ELF-1 (cell line): ENCODE data around the gene S100A12.

Source experiments
- DNase-seq: peaks from one replicate; pipeline ENCODE4 v3.0.0-alpha.2; 2016; ENCODE audit warnings: low read depth, low spot score

The S100A12 gene

DNA sequence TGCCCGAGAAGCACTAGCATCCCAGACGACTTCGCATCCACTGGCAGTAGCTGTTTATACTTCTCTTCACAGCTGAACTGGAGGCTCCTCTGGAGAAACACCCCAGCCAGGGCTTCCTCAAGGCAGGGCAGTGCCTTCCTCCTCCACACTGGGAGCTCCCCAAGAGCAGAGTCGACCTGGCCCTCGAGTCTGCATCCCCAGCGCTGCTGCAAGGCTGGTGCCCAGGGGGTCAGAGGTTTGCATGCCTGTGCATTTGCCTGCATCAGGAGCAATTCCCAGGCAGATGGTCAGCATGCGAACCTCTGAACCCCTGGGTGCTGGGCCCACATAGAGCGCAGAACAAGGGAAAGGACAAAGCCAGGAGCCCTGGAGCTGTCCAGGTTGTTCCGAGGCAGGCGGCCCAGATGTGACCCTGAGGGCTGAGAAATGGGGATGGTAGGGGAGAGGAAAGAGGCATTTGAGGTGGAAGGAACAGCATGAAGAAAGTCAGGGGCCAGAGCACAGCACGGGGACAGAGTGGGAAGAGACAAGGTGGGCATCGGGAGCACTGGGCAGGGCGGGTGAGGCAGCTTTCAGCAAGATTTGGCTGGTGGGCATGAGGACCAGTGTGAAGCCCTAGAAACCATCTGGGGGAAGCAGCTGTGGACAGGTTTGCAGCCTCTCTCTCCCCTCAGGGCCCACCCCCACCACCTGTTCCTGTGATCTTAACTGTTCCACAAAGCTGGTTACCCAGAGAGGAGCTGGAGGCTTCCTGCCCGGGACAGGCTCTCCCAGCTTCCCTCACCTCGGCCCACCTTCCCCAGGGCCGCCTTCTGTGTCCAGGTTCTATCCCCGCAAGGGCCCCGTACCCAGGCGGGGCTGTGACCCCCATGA is 21.9 kb upstream of the S100A12 start:
- no peak for DNase-seq

DNA sequence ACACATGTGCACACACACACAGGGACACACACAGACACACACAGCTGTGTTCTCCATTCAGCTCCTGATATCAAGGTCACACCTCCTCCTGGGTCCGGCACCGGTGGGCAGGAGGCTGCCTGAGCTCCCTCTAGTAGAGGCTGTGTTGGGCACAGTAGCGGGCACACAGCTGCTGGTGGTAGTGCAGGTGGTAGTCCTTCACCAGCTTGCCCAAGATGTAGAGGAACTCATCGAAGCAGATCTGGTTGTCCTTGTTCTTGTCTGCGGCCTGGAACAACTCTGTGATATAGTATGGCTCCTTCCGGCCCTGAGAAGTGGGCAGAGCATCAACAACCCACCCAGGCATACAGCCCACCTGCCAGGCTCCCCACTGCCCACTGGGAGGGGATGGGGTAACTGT is 21.0 kb upstream of the S100A12 start:
- DNase-seq, result no peak

- no peak for DNase-seq
Observed at GRCh38 chr1:153395776-153396175, 20.4 kb upstream of the S100A12 start.

DNA sequence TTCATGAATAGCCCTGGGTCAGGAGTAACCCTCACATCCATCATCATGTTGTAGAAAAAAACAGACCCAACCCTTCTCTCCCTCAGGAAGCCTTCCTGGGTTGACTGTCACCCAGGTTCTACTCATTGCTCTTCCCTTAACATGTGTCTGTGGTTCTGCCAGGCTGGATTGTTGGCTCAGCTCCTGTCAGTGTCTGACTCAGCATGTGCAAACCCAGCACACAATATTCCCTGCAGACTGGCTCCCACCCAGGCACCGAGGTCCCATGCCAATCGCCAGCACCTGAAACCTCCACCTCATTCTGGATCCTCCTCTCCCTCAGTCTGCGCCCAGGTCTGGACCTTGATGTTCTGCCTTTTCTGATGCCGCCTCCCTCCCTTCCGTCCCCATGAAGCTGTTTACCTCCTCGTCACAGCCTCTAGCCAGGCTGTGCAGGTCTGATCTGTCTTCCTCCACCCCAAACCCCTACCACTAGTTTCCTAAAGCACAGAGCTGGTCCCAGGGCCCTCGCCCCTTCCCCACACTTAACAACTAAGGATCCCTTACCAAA is 19.8 kb upstream of the S100A12 start:
- DNase-seq, result no peak

DNA sequence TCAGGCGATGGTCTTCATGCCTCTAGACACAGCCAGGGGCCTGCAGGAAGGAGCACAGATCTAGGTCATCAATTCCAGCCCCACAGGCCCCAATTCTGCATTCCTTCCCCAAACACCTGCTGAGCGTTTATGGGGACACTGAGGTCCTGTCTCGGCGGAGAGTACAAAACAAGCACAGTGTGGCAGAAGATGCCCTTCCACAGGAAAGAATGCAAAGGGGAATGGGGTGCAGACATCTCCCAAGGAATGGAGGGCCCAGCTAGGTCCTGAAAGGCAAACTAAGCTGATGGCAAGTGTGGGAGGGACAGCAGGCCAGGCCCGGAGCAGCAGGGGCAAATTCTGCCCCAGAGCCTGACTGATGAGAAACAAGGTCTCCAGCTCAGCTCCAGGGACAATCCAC is 19.0 kb upstream of the S100A12 start:
- no peak for DNase-seq

DNA sequence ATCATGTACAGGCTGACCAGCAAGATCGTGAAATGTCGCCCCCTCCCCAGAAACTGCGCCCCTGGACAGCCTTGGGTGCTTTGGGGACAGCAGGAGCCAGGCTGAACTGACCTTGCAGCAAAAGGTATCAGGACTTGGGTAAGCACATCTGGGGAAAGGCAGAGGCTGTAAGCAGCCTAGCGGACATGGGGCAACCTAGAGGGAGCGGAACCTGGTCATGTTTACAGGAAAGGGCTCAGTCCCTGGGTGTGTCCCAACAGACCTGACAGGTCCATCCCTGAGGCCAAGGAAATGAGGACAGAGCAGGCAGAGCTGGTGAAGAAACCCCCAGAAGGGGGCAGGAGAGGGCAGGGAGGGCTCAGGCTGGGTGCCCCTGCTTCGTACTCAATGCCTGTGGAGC is 18.5 kb upstream of the S100A12 start:
- peak; percentile 59 for DNase-seq

- no peak for DNase-seq
Observed at GRCh38 chr1:153392822-153393221, 17.4 kb upstream of the S100A12 start.

- DNase-seq, result no peak
Observed at GRCh38 chr1:153392258-153392657, 16.8 kb upstream of the S100A12 start.

DNA sequence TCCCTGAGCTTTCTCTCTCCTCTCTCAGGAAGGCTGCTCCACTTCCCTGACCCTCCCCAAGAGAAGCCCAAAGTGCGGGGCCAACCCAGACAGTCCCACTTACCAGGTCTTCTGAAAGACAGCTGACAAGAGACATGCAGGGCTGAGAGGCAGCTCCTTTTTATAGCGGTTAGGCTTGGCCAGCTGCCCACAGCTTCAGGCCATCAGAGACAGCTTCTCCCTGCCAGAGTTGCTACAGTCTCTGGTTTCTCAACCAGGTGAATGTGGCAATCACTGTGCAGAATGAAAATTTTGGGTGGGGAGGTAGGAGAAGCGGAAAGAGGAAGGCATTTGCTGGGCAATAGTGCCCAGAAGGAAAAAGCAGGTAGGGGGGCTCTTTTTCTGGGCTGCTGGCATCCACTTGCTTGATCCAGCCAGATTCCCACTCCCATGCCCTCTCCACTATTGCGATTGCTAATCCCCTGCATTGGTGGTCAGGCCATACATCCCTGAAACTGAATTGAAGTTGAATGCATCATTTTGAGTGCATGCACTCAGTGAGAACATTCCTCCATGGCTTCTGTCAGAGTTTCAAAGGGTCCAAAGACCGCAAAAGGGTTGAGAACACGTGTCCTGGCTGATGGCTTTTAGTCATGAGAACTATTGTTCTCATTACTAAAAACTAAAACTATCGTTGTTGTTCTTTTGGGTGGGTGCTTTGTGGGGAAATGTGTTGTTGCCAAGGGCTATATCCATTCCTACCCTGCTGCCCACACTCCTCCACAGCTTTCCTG is 15.7 kb upstream of the S100A12 start, which contains the start of gene S100A8:
Gene S100A8, minus strand, starts transcription at position 136 of the 773 bp plus-strand sequence. CDS start 538 bp downstream, outside the sequence.
- DNase-seq, result no peak

DNA sequence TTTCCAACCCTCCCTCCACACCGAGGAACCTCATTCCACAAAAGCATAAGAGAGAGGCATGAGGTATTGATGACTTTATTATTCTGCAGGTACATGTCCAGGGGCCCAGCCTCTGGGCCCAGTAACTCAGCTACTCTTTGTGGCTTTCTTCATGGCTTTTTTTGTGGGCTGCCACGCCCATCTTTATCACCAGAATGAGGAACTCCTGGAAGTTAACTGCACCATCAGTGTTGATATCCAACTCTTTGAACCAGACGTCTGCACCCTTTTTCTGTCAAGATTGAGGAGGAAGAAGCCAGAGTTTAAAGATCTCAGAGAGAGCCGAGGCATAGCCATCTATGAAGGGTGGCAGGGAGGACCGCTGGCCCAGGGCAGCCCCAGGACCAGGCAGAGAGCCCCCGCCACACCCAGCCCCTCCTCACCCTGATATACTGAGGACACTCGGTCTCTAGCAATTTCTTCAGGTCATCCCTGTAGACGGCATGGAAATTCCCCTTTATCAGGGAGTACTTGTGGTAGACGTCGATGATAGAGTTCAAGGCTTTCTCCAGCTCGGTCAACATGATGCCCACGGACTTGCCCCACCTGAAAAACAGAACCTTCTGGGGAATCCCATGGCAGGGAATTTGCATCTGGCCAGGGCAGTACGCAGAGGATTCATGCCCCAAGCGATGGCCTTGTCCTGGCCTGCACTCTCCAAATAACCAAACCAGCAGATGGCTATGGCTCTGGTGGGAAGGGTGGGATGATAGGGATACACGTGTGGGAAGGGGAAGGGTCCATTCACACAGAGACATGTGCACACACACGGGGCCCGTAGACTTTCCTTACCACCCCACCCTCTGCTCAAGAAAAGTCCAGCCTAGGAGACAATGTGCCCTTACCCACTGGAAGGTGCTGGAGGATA is 14.8 kb upstream of the S100A12 start:
- no peak for DNase-seq

GRCh38 chr1:153389401-153389800 is 14.0 kb upstream of the S100A12 start:
- DNase-seq, result no peak

DNA sequence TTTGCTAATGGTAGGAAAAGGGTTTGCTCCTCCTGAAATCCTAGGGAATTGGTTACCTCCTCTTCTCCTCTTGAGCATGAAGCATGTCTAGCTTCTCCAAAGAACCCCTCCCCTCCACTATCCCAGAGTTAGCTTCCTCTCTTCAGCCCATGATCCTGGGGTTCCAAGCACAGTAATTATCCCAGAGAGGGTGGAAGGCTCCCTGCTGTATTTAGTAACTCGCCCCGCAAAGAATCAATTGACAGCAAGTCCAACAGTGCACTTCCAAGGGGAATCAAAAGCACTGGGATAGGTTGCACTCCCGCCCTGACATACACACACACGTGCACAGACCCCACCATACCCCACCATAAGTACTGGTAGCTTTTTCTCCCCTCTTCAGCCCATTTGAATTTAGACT is 12.4 kb upstream of the S100A12 start:
- DNase-seq, result no peak

- no peak for DNase-seq
Observed at GRCh38 chr1:153387001-153387400, 11.6 kb upstream of the S100A12 start.

DNA sequence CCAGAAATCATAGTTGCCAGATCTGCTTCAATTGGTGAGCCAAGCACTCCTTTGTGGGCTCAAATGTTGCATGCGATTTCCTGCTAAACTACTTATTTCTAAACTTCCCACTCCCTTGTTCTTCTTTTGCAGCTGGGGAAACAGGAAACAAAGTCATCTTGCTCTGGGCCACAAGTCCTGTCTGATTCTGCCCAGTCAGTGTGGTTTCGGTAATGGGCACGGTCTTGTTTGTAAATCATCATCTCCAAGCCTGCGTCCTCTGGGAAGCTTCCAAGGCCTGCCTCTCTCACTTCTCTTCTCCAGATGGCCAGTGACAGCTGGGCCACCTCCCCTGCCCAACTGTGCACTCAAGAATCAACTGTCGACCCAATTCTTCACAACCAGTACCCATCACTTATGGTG is 11.1 kb upstream of the S100A12 start:
- no peak for DNase-seq

DNA sequence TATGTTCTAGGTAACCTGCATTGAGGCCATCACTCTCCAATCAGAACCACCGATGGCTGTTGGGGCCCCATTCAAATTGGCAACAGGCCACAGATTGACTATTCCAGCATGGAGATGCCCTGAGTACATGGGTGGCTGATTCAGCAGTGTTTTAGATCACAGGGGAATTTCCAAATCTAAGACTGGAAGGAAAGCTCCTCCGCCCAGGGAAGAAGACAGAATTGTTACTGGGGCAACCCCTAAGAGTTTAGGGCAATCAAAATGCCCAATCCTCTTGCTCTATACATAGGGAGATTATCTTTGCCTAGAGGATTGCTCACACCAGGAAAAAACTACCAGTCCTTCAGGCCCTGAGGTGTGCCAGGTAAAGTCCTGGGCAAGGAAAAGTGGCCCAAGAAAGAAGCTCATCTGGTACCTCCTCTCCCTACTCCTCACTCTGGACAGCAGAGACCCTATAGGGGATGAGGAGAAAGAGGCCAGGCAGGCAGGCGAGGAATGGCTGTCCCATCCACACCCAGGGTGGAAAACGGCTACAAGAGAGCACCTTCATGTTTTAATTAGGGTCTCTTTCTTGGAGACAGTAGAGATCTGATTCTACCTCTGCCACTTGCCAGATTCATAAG is 9.6 kb upstream of the S100A12 start:
- DNase-seq, result no peak

DNA sequence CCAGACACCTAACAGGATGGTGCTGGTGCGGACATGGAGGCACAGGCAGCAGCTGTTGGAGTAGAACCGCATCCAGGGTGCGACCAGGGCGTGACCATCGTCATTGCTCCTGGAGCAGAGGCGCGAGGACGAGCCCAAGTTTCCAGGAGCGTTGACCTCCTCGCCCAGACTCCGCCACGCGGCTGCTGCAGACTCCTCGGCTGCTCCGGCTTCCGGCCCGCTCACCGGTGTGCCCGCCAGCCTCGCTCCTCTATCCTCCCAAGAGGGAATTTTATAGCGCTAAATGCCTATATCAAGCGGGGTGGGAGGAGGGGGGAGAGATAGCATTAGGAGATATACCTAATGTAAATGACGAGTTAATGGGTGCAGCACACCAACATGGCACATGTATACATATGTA is 5.3 kb upstream of the S100A12 start:
- no peak for DNase-seq

GRCh38 chr1:153379591-153379990 is 4.2 kb upstream of the S100A12 start:
- DNase-seq, result no peak

DNA sequence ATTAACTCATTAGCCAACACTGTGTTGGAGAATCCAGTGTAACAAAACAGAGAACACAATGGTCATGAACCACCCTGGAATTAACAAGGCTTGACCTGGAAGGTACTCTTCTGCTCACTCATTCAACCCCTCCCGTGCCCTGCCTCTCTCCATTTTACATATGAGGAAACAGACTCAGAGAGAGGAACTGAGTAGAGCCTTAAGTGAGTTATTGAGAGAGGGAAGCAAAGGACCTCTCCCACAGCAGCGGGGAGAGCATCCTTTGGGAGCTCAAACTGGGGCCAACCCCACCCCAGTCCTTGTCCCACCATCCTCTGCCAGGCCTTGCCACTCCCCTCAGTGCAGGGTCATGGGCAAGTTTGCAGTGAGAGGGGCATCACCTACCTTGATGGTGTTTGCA is 1.4 kb downstream of the S100A12 start:
- DNase-seq, result no peak

DNA sequence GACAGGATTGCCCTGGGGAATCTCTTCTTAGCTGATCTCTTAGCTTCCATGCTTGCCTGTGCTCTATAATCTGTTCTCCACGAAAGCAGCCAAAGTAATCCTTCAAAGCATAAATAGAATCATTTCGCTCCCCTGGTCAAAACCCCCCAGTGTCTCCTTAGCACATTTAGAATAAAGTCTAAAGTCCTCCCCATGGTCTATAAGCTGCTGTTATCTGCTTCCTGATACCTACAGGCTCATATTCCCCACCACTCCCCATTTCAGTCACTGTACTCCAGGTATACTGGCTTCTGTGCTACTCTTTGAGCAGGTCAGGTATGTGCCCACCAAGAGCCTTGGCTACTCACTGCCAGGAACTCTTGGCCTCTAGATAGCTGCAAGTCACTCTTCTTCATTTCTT is 2.9 kb downstream of the S100A12 start:
- no peak for DNase-seq

- no peak for DNase-seq
Observed at GRCh38 chr1:153371231-153371630, 4.2 kb downstream of the S100A12 start.

DNA sequence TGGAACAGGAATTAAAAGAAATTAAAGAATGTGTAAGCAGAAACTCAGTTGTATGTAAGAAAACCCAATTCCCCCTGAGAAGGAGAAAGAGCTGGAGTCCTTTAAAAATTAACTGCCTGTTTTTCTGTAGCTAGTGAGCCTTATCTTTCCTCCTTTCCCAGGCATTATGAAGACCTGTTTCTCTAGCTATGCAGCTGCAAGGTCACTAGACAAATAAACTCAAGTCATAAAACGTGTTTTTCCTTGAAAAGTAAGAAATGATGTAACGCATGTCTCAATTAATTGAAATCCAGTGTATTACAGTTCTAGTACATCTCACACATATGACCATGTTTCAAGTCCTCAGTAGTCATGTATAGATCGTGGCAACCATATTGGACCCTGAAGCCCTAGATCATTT is 5.3 kb downstream of the S100A12 start:
- DNase-seq, result no peak
